Activated CD8-positive, alpha-beta memory T cell treated with anti-CD3 and anti-CD28 coated beads for 36 hours (primary cell): ENCODE measurements around the gene NLRP4. TPM values are rescaled to one million over a fixed set of nuclear protein-coding genes. Genes with fewer than 3 reads are reported as not detected.
"Not testable (repeated sequence)": the region's sequence is repeated elsewhere in the genome, so short reads cannot be mapped to it uniquely, and the experiment has no call there.

ENCODE experiments used
- CTCF ChIA-PET: fragments of 350-600 bp; sonication (Branson Sonifier 250); formaldehyde crosslinking; loops from one replicate; lab custom pipeline; 2021; ENCODE audit warnings: antibody characterized with exemption; lab: Charles Lee
- POLR2A ChIA-PET: fragments of 350-600 bp; sonication (Branson Sonifier 250); formaldehyde crosslinking; loops from one replicate; lab custom pipeline; 2021; ENCODE audit warnings: antibody characterized with exemption; lab: Charles Lee
- total RNA-seq, 2 experiments: library from RNA; stranded (reverse); gene quantifications; one replicate each; pipeline ENCODE4 v1.2.3, GENCODE V29; 2021

The NLRP4 gene
- total RNA-seq, 2 experiments from 2014 or later, result not detected

DNA sequence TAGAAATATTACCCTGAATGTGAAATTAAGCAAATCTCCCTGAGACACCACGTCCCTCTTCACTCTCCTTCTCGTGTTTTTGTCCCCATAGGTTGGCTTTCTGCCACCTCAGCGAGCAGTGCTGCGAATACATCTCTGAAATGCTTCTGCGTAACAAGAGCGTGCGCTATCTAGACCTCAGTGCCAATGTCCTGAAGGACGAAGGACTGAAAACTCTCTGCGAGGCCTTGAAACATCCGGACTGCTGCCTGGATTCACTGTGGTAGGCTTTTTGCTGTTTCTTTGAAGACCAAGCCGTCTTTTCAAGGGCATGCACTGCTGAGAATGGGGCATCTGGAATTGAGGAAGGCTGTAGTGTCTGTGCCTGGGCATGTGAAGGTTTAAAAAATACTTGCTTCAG is 34.4 kb downstream of the NLRP4 start:
- ChIA-PET CTCF (no interaction called here), POLR2A (no interaction called here)

DNA sequence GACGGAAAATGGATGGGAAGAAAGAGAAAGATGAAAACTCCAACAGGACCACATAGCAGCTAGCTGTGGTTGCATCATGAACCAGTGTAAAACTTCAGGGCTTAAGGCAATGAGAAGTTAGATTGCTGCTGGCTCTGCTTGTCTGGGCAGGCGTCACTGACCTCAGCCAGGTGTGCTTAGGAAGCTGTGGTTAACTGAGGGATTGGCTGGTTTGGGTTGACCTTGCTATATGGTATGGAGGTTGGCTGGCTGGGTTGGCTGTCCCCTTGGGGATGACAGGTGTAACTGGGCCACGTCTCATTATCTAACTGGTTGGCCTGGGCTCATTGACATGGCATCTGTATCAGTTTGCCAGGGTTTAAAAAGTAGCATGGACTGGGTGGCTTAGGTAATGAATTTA is 40.9 kb downstream of the NLRP4 start:
- POLR2A ChIA-PET, result no interaction called here

DNA sequence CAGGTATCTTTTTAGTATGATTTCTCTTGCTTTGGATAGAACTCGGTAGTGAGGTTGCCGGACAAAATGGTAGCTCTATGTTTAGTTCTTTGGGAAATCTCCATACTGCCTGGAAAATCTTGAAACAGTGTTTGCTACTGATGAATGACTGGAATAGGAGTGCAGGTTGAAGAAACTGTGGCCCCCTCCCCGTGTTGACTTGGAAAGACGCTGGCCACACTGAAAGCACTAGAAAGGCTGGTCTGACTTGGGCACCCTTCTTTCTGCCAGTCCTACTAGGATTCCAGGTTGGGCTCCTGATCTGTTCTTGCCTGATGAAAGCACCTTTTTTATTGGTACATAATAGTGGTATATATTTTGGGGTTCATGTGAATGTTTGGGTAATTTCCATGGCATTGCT is 46.3 kb downstream of the NLRP4 start:
- POLR2A ChIA-PET, result no interaction called here
- CTCF ChIA-PET, result no interaction called here

More for the DNA sequence above, 40.9 kb downstream of the NLRP4 start:
- CTCF ChIA-PET, result no interaction called here

DNA sequence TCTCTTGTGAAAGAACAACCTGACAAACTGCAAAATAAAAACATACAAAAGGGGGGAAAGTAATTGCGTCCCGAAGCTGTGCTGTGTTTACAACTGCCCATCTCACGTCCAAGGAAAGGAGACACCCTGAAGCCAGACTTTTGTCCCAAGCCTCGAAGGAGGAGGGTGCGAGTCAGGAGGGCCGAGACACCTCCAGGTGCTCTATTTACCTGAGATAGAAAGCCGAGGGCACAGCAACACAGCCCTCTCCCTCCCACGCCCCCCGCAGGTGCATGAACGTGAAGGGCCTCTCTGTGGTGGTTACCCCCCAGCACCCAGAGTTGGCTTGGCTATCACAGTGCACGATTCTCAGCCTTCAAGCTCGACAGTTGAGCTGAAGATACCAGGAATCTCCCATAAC is 62.6 kb downstream of the NLRP4 start:
- POLR2A ChIA-PET, result no interaction called here
- CTCF ChIA-PET, result no interaction called here

DNA sequence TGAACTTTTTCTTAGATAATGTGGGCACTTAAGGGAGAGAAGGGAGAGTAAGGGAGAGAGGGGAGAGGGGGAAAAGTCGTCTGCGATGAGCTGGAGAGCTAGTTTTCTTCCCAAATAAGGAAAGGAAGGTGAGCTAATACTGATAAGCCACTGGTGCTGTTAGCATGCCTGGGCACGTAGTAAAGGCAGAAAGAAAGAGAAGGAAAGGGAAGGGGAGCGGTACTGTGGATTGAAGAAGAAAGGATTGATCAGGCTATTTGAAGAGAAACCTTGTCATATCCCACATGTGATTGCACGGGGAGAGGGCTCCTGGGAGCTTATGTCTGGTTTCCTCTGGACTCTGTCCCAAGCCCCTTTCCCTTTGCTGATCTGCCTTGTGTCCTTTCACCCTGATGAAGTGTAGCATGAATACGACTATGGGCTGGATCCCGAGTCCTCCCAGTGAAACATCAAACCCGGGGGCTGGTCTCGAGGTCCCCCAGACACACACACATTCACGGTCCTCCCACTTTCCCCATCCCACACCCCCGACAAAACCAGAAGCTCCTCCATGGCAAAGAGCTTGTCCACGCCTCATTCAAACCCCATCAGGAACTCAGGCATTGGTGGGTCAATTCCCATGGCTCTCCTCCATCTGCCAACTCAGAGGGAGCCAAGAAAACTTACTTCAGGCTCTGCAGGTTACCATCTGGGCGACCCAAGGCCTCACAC is 65.2 kb downstream of the NLRP4 start:
- CTCF ChIA-PET, result no interaction called here
- POLR2A ChIA-PET, result no interaction called here

DNA sequence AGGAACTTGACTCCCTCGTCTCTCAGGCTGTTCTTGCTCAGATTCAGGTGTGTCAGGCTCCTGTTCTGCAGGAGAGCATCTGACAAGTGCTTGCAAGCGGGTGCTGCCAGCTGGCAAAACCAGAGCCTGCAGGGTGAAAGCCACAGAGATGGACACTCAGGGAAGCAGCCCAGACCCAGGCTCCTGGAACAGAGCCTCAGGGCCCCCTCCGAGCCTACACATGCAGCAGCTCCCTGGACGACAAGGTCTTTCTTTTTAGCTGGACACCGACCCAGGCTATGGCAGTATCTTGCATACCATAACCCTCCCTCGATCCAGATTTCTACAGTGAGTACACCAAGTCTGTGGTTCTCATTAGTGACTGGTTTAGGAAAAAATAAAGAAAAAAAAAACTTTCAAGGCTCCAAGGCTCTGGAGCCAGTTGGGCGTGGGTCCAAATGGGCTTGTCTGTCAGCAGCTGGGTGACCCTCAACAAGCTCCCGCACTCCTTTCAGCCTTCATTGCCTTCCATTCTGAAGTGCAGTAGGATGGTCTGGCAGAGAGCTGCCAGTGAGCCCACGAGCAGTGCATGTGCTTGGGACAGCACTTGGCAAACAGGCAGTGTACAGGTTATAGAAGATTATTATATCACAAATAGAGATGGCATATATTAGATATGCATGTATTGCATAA is 65.9 kb downstream of the NLRP4 start:
- POLR2A ChIA-PET, result no interaction called here
- CTCF ChIA-PET, result no interaction called here

DNA sequence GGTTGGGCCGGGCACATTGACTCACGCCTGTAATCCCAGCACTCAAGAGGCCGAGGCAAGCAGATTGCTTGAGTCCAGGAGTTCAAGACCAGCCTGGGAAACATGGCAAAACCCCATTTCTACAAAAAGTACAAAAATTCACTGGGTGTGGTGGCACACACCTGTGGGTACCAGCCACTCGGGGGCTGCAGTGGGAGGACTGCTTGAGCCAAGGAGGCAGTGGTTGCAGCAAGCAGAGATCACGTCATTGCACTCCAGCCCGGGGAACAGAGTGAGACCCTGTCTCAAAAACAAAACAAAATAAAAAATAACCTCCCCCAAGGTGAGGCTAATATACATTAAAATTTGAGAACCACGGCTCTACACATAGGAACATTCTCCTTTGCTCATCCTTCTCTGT is 70.9 kb downstream of the NLRP4 start:
- POLR2A ChIA-PET, result no interaction called here
- CTCF ChIA-PET, result no interaction called here

DNA sequence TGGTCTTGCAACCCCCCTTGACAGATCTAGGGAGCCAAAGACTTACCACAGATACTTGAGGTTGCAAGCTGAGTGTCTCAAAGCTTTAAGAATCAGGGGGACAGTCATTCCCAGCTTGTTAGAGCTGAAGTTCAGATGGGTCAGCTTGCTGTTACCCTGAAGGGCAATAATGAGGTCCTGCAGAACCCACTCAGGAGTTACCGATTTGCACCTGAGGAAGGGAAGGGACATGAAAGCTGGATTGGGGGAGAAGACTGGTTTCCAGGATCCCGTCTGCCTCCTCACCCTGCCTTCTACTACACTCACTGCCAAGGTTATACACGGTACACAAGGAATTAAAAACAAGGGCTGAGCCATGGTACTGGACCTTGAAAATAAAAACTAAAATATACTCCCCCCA is 71.4 kb downstream of the NLRP4 start:
- ChIA-PET POLR2A (no interaction called here), CTCF (no interaction called here)

DNA sequence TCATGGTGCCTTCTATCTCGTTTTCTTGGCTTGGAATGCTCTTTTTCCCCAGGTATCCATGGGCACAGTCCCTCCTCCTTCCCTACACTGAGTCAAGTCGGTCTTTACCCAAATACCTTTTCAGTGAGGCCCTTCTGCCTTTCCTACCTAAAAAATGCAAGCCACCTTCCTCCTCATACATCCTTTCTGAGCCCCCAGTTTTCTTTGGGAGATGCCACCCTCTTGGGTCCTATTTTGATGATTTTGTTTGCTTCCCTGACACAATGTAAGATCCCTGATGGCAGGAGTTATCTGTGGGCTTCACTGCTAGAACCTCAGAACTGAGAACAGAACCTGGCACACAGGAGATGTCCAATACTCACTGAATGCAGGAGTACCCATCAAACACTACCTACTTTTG is 73.5 kb downstream of the NLRP4 start:
- CTCF ChIA-PET, result no interaction called here
- POLR2A ChIA-PET, result no interaction called here

DNA sequence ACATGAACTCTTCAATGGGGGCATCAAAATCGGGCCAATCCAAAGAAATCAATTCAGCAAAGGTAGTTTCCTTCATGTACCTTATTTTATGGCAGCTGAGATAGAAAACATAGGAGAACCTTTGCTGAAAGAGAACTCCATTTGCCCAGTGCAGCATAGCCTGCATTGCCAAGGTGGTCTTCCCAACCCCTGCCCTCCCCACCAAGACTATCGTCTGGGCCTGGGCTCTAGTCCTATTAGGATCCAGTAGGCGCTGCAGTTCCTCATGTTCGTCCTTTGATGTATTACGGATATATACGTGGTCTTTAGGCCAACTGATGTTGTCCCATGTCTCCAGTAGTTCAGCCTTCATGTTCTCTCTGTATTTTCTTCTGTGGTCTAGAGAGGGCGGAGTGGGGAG is 76.6 kb downstream of the NLRP4 start:
- ChIA-PET POLR2A (no interaction called here), CTCF (no interaction called here)

DNA sequence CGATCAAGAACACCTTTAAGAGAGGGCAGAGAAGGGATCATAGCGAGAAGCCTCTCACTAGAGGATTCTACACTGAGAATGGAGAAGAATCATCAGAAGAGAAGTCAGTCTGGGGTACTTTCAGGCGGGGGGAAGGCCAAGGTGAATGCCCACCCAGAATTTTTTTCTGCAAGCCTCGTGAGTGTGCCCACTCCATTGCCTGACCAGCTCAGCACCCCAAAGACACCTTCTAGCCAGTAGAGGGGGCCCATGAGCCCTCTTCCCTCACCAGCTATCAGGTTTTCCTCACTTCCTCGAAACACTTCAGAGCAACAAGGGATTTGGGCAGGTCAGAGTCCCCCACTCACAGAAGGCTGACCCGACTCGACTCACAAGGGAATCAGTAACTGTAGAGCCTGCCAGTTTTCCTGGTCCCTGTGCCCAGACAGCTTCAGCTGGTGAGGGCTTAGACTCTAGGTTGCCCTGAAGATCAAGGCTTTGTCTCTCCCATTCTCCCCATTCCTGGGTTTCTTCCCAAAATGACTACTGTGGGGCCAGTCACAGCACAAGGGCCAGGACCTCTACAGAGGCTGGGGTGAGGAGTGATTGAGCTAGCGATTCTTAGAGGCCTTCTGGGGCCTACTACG is 77.4 kb downstream of the NLRP4 start:
- ChIA-PET POLR2A (no interaction called here), CTCF (interaction anchor here (0.6 kb wide), 1 partner anchor 84 kb away, joined by 3 read pairs; no protein-coding TSS in a partner anchor)

DNA sequence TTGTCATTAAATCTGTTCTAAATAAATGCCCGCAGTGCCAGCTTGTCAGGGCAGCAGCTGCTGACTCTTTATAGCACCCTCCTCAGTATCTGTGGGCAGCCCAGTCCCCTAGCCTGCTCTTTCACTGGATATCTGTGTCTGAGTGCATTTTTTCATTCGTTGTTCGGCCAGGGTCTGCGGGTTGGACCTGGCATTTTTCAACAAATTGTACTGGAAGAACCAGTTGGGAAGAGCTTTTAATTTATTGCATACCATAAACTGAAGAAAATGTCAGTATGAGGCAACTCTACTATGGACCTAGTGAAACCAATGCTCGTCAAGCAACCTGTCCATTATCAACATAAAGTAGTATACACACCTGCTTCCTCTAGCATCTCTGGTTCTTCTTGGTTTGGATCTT is 87.2 kb downstream of the NLRP4 start:
- ChIA-PET POLR2A (no interaction called here), CTCF (no interaction called here)

DNA sequence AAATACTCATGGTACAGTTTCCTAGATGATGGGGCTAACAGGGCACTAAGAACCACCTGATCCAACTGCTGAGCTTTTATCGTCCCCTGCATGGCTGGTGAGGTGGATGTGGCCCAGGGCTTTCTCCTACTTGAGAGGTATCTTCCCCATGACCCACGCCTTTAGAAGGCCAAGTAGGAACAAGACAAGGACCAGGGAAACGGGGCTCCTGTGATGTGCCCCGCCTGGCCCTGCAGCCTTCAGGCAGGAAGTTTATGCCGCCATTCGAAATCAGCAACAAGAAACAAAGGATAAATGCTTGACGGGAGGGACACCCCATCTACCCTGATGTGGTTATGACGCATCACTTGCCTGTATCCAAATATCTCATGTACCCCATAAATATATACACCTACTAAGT is 91.7 kb downstream of the NLRP4 start:
- POLR2A ChIA-PET, result no interaction called here
- CTCF ChIA-PET, result no interaction called here

DNA sequence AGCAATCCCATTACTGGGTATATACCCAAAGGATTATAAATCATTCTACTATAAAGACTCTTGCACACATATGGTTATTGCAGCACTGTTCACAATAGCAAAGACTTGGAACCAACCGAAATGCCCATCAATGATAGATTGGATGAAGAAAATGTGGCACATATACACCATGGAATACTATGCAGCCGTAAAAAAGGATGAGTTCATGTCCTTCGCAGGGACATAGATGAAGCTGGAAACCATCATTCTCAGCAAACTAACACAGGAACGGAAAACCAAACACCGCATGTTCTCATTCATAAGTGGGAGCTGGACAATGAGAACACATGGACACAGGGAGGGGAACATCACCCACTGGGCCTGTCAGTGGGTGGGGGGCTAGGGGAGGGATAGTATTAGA is 92.9 kb downstream of the NLRP4 start:
- CTCF ChIA-PET, result not testable (repeated sequence)

DNA sequence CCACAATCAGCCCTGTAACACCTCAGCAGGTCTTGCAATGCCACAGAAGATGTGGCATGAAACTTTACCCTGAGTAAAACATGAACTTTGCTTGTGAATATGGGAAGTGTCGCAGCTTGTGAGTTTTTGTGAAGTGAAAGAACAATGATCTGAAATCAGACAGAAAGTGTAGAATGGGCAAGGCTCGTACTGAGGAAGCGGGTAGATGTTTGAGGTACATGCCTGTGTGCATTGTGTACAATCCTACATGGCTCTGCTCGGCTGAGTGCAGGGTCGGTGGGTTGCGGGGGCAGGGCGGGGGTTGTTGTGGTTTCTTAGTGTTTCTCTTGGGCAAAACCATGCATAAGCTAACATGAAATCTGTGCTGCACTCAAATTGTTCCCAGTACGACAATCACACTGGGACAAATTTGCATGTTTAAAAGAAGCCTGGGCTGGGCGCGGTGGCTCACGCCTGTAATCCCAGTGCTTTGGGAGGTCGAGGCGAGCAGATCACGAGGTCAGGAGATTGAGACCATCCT is 94.7 kb downstream of the NLRP4 start:
- ChIA-PET POLR2A (no interaction called here), CTCF (no interaction called here)

More for the DNA sequence above, 92.9 kb downstream of the NLRP4 start:
- POLR2A ChIA-PET, result not testable (repeated sequence)

Other genes starting within 250 kb of the NLRP4 start
- gene FIZ1, start 237.0 kb upstream of the NLRP4 start, total RNA-seq, result 10 to 100 TPM; 17.4 to 17.8 TPM
- 10 to 100 TPM; 11.9 to 13.2 TPM for gene ZNF524, start 236.3 kb upstream of the NLRP4 start, total RNA-seq
- 10 to 100 TPM; 11.8 to 12.0 TPM for gene ZNF865, start 230.9 kb upstream of the NLRP4 start, total RNA-seq
- 1 to 10 TPM; 2.8 to 3.0 TPM for gene ZNF784, start 212.0 kb upstream of the NLRP4 start, total RNA-seq
- 10 to 100 TPM; 31.3 to 32.0 TPM for gene ZNF580, start 195.5 kb upstream of the NLRP4 start, total RNA-seq
- 10 to 100 TPM; 32.6 to 33.6 TPM for gene ZNF581, start 192.9 kb upstream of the NLRP4 start, total RNA-seq
- 1 to 10 TPM; 4.3 to 4.4 TPM for gene CCDC106, start 188.3 kb upstream of the NLRP4 start, total RNA-seq
- gene U2AF2, start 181.5 kb upstream of the NLRP4 start, total RNA-seq, result 100 to 1,000 TPM; 351 to 381 TPM
- gene EPN1, start 161.3 kb upstream of the NLRP4 start, total RNA-seq, result 10 to 100 TPM; 40.1 to 41.8 TPM
- not detected for gene NLRP9, start 98.1 kb upstream of the NLRP4 start, total RNA-seq
- gene RFPL4A, start 77.4 kb upstream of the NLRP4 start, total RNA-seq, result not detected
- gene RFPL4AL1, start 67.4 kb upstream of the NLRP4 start, total RNA-seq, result not detected
- gene NLRP11, start 4.5 kb upstream of the NLRP4 start, total RNA-seq, result under 1 TPM in 1 of 2 experiments, not detected in 1; 0.06 TPM
- not detected for gene NLRP13, start 95.8 kb downstream of the NLRP4 start, total RNA-seq
- not detected for gene NLRP8, start 111.3 kb downstream of the NLRP4 start, total RNA-seq
- not detected for gene NLRP5, start 150.2 kb downstream of the NLRP4 start, total RNA-seq